ENCODE data around the gene NEK5.
A peak's percentile ranks its signal among the peaks of the same experiment; 100 is the strongest.

NEK5 gene

DNA sequence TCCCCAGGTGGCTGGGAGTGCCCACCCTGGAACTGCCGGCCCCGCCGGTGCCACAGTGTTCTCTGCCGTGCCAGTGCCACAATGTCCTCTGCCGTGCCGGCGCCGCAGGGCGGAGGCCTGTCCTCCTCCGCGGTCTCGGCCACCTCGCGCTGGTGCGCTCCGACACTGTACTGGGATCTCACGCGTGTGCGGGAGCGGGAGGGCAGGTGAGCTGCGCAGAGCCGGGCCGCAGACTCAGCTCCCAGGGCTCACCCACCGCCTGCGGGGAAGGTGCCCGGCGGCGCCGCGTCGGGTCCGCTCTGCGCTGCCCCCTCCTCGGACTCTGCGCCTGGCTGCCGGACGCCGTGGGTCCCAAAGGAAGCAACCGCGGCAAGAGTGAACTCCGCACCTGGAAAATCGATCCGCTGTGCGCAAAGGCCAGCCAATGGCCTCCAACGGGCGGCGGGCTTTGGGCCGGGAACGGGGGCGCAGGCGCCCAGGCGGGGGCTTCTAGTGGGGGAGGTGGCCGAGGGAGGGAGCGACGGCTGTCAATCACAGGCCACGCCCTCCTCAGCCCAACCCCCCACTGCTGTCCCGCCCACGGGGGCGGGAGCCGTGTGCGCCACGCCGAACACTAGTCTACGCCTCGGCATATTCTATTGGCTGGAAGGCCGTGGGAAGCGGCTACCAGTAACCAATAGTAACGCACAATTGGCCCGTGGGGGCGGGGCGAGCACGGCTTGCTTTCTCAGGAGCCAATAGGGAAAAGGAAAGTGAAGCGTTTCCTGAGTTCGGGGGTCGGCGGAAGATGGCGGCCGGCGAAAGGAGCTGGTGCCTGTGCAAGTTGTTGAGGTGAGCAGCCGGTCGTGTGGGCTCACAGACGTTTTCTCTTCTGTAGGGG is 117.0 kb downstream of the NEK5 start, which contains the start of gene ALG11:
Gene ALG11, plus strand, starts transcription at position 767 of the 880 bp plus-strand sequence. Its CDS starts 21 bp downstream, at position 788.
- peak; percentile 96 for DNase-seq (ENCODE audit: low read depth)

DNA sequence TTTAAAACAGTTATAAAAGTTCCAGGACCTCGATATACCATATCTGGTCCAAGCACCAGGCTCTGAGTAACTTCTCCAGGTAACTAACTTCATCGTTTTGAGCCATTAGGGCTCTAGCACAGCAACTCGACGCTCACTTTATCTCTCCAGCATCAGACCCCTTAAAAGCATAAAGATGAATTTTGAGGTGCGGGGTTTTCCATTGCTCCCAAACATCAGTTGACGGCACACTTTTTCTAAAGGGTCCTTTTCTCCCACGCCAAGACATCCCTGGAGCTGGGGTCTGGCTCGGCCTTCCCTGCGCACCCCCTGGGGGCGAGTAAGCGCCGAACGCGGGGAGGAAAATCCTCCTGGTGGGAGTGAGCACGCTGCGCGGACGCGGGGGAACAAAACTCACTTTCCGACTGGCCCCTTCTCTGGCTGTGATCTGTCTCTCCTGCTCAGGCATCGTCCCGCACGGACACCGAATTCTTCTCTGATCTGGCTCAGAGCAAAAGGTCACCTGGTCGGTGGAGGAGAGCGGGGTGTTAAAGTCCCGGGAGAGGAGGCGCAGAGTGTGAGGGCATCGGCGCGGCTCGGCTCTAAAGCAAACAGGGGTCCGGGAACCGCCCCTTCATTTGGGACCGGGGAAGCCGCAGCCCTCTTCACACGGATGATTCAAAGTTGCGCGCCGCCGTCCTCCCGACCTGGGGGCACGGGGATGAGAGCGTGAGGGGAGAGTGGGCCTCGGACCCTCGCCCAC is 117.8 kb downstream of the NEK5 start, which contains the start of gene ATP7B:
Gene ATP7B, minus strand, starts transcription at position 561 of the 742 bp plus-strand sequence. Its CDS starts 113 bp downstream, at position 448.
- DNase-seq (ENCODE audit: low read depth) = no peak

DNA sequence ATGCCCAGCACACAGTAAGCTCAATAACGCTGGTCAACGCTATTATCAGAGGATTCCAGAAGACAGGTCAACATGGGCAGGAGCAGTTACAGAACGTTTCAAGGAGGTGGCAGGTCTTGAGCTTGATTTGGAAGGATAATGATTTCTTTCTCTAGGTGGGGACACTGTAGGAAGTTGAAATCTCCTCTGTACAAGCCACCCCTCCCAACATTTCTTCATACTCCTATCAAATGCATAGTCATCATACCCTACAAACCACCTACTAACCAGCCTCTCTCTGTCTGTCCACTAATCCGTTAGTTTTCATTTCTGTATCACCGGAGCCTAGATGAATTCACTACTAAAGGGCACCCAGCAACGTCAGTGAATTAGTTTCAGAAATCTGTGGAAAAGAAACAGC is 118.9 kb downstream of the NEK5 start:
- DNase-seq (ENCODE audit: low read depth) = no peak

DNA sequence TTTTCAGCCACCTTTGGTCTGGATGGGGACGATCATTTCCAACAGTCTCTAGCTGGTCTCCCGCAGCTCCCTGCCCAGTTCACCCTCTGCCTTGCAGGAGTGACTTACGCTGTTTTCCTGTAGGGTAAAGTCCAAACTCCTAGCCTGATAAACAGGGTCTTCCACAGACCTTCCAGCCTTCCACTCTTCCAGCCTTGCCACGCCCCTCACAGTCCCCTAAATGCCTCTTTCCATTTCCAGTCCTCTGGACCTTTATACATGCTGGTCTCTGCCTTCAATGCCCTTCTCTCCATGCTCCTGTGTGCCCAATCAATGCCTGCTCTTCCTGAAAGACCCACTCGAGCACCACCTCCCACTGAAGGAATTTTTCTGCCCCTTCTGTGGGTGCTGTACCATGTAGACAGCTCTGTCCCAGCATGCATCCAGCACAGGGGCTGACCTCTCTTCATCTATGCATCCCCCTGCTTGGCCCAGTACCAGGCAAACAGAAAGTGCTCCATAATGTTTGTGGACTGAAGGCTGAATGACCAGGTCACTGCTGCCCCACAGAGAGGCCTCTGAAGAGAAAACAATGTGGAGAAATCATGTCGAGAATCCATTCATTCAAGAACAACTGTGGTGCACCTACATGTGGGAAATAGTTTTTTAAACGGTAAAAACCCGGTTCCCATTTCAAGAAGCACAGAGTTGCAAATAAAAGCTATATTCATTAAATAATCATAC is 122.2 kb downstream of the NEK5 start:
- DNase-seq (ENCODE audit: low read depth) = no peak

DNA sequence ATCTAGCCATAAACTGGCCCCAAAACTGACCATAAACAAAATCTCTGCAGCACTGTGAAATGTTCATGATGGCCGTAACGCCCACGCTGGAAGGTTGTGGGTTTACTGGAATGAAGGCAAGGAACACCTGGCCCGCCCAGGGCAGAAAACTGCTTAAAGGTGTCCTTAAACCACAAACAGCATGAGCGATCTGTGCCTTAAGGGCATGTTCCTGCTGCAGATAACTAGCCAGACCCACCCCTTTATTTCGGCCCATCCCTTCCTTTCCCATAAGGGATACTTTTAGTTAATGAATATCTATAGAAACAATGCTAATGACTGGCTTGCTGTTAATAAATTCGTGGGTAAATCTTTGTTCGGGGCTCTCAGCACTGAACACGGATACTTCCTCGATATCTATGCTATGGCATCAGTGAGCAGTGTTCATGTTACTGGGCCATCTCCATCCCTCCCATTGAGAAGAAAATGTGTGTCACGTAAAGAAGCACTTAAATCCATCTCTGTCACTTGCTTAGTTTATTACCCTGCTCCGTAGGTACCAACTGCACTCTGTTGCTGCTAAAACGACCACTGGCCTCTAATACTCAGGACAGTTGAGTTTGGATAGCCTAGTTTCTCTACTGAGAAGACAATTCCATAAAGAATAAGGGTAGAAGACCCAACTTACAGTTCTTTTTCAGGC is 122.9 kb downstream of the NEK5 start:
- no peak for DNase-seq (ENCODE audit: low read depth)

DNA sequence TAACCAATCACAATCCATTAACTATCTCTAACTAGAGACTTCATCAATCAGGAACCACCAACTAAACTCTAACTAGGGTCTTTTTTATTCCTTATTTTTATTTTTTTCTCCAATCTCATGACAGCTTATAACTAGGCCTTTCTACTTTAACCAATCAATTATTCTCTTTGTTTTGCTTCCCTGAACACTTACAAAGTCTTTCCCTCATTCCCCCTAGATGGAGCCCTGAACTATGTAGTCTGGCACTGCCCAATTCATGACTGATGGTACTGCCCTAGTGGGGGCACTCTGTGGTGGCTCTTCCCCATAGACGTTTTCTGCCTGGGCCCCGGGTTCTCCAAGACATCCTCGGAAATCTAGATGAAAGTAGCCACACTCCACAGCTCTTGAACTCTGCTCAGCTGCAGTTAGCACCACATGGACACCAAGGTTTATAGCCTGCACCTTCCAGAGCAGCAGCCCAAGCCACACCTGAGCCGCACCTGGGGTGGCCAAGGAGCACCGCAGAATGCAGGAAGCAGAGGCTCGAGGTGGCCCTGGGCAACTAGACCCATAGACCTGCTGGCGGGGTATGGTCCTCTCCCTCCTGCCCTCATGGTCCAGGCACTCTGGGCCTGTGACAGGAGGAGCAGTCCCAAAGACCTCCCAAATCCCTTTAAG is 124.2 kb downstream of the NEK5 start:
- DNase-seq (ENCODE audit: low read depth) = no peak

DNA sequence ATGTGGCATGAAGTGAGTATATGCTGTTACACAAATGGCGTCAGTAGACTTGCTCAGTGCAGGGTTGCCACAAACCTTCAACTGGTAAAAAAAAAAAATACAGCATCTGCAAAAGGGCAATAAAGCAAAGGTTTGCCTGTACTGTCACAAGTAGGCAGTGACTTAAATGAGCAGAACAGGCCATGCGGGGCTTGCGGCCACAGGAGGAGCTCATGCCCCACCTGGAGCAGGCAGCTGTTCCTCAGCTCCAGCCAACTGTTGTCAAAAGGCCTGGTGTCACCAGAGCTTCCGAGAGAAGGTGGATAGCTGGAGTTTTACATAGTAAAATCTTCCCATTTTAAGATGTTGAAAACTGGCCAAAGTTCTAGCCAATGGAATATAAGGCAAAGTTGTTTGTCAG is 125.3 kb downstream of the NEK5 start:
- no peak for DNase-seq (ENCODE audit: low read depth)

DNA sequence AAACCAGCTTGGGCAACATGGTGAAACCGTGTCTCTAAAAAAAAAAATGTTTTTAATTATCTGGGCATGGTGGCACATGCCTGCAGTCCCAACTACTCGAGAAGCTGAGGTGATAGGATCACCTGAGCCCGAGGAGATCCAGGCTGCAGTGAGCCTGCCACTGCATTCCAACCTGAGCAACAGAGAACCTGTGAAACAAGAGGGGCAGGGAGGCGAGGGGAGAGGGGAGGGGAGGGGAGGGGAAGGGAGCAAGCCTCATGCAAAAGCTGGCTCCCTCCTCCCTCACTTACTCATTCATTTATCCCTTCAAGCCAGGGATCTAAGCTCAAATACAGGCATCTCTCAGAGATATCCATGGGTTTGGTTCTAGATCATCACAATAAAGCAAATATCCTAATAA is 126.5 kb downstream of the NEK5 start:
- DNase-seq (ENCODE audit: low read depth) = no peak

DNA sequence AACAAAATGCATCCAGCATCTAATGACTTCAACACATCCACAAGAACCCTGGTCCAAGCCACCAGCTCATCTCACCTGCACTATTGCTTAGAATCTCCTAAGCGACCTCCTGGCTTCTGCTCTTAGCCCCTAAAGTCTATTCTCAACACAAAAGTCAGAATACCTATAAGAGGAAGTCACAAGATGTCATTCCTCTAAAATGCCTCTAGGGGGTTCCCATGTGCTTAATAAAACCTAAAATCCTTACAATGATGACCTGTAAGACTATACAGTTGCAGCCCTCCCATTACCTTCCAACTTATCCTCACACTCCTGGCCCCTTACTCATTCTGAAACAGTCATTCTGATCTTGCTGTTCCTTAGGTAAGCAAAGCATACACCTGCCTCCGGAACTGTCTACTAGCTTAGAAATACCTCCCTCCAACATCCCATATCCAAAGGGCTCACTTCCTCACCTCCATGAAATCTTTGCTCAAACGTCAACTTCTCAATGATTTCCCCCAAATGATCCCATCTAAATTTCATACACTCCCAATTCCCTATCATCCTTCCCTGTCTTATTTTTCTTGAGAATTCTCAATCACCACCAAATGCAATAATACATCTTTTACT is 127.6 kb downstream of the NEK5 start:
- peak; percentile 60 for DNase-seq (ENCODE audit: low read depth)

DNA sequence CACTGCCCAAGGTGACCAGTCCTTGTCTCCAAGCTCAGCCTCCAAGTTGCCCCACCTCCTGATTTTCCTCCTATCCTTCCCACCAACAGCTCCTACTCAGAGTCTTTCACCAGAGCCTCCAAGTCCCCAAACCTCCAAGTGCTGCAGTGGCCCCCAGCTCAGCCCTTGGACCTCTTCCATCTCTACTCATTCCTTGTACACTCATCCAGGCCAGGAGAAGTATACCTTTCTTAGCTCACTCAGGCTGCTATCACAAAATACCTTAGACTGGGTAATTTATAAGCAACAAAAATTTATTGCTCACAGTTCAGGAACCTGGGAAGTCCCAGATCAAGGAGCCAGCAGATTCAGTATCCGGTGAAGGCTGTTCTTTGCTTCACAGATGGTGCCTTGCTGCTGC is 129.0 kb downstream of the NEK5 start:
- no peak for DNase-seq (ENCODE audit: low read depth)

DNA sequence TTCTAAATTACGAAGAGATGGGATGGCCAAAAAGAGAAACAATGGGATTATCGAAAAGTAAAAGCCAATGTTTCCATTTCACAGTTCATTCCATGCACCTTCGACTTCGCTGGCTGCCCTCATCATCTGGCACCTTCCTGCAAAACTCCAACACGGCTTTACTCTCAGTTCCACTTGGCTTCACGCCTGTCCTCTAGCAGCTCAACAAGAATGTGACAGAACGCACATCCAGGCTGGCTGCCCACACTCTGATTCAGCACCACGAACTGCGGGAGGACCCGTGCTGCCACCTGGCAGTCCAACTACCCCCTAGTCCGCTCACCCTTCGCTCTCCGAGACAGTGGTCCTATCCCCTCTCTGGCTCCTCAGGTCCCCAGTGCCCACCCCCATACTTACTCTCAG is 129.4 kb downstream of the NEK5 start:
- DNase-seq (ENCODE audit: low read depth) = peak; percentile 16

DNA sequence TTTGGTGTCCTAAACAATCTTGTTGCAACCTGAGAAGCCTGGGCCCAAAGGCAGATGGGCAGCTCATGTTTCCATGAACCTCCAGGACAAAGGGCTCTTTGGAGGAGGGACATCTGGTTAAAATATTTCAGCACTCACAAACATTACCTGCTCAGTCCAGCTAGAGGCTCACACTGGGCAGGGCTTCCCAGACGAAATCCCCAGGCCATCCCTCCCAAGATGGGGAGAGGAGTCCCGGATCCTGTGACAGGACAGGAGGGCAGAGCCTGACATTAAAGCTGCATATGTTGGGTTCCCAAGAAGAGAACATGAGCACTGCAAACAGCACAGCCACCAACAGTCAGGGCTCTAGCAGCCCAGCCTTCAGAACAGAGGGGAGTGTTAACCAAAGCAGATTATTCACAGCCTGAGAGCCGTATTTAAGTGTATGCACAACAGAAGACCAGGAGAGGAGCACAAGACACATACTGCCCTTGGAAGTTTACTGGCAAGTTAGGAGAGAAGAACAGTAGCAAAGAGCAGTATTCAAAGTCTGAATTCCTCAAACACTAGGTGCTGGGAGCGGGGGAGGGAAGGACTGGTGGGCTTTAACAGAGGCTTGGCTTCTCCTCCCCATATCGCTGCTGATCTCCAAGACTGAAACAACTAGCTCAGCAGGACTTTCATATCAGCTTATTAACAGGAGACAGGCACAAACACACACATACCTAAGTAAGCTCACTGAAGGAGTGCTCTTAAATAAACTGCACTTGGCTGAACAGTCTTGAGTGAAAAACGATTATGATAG is 130.0 kb downstream of the NEK5 start:
- peak; percentile 11 for DNase-seq (ENCODE audit: low read depth)

DNA sequence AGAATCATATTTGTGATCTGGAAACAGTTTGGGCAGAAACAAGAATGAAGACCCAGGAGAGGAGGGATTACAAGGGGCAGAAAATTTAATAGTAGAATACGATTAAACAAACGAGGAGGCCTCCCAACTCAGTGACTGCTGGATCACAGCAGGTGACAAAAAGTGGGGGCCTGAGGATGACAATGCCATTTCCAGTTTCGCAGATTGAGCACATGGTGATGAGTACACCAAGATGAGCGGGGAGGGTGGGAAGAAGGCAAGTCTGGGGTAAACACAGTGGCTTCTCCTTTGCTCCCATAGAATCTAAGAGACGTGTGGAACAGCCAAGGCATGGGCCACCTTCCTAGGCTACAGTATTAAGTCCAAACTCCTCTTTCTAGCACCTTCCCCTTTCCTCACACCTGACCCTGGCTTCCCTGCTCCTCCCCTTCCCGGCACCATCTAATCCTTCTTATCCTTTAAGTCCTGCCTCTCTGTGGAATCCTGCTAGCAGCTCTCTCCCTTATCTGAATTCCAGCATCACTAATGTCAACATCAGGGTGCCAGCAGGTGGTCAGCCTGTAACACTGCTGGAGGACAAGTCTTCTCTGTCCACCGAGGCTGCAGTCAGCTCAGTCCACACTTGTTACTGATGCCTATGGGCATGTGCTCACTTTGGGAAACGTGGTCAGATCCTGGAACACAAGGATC is 131.1 kb downstream of the NEK5 start:
- no peak for DNase-seq (ENCODE audit: low read depth)

DNA sequence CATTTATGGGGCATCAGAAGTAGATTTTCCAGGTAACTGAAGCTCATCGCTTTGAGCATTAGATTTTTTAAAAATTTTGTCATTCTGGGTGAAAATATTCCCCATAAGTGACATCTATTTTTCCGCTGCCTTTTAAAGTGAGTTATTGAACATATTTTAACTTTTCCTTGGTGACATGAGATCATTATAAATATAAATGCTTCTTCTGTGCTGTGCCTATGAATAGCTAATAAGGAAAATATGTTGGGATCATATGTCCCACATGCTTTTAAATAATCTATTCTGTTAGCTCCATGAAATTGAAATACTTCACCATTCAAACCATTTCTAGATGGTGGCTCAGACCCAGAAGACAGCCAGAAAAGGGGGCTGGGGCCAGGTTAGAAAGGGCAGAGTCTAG is 131.7 kb downstream of the NEK5 start:
- DNase-seq (ENCODE audit: low read depth) = no peak

DNA sequence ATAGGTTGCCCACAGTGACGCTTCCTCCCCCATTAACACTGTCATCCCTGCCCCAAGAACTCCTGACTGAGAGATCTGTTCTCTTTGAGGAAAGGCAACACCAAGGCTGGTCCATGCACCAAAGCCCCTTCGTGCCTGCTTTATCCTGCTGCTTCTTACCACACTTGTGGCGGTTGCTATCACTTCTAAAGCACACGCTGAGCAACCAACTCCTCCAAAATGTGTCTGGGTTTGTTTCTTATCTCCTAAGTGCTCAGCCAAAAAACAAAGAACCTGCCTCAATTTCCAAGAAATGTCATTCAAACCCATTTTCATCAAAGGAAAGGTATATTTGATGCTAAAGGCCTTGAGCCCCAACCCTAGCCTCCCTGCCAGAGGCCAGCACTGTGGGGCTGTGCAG is 132.2 kb downstream of the NEK5 start:
- no peak for DNase-seq (ENCODE audit: low read depth)

DNA sequence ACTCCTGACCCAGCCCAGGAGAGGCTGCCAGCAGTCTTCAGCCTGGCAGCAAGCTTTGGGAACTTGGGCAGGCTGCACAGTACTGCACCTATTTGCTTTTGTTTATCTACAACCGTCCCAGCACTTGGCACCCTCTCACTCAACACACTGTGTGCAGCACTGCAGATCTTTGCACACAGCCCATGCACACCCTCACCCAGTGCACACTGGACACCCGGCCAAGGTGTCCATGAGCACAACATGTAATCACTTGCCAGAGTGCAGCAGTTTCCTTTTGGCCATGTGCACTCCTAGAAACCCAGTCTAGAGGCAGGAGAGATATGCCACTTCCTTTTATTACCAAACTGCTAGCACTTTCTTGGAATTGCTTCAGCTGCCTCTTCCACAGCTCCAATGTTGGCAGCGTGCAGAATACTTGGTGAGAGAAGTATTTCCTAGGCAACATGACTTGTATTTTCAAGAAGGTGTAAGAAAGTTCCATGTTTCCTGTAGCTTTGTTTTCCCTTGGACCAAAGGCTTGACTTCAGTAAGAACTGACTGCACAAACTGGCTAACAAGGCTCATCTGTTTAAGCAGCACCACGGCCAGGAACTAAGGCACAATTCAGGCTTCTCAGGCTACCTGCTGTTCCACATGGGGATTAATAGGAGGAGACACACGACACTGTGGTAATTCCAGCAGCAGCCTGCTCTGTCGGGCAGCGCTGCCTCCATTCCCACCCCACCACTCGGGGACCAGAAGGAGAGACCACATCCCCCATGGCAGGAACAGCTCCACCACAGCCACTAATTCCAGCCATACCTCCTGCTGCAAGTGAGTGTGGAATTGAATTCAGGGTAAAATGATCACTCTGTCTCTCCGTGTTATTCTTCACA is 133.0 kb downstream of the NEK5 start:
- peak; percentile 27 for DNase-seq (ENCODE audit: low read depth)

DNA sequence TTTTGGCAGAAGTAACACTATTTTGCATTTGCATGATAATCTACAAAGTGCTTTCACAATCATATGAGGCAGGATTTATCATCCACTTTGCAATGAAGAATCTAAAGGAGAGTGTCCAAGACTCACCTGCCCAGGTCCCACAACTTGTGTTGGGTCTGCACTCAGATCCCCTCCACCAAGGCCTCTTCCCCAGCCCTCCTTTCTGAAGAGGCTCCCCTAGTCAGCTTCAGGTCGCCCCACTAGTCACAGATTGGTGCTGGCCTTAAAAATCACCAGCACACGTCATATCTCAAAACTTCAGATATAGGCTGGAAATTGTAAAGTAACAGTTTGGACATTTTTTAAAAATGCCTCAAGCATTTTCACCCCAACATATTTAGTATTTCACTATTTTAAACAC is 135.2 kb downstream of the NEK5 start:
- DNase-seq (ENCODE audit: low read depth) = no peak

DNA sequence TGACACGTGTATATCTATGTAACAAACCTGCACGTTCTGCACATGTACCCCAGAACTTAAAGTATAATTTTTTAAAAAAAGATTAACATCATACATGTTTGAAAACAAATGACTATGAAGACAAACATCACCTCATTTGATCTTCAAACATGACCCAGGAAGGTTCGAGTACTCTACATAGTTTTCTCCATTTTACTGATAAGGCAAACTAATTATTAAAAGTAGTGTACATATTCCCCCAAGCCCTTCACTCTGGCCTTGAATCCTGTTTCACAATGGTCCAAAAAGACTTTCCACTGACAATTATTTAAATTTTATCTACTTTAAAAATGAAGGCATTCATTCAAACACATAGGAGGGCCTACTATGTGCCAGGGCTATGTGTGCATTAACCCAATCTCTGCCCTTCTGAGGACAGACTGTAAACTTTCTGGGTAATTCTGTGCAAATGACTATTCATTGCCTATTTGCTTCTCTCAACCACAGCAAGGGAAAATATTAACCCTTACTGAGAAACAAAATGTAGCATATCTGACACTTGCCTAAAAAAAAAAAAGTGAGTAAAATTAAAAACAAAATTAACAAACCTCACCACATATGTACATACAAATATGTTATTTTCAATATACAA is 139.8 kb downstream of the NEK5 start:
- no peak for DNase-seq (ENCODE audit: low read depth)

Measured in amniotic epithelial cell (primary cell).